ENCODE data around the gene SPTLC1. TPM values are rescaled to one million over a fixed set of nuclear protein-coding genes. Genes with fewer than 3 reads are reported as not detected.
"Not testable (repeated sequence)": the region's sequence is repeated elsewhere in the genome, so short reads cannot be mapped to it uniquely, and the experiment has no call there.

Gene SPTLC1
- total RNA-seq, 1 donor = 124 TPM

- no peaks in the 10 kb centered on the region for H3K4me1 ChIP-seq (ENCODE audit: insufficient read depth, low read length)
- DNase-seq (ENCODE audit: insufficient read length, low spot score, missing footprints) = no peak
- H3K36me3 ChIP-seq (ENCODE audit: insufficient read depth, low read length) = no peaks in the 10 kb centered on the region
- H3K27ac ChIP-seq (ENCODE audit: low read depth, low read length) = no peak overlapping the region
- H3K9me3 ChIP-seq (ENCODE audit: low read depth, low read length) = no peaks in the 10 kb centered on the region
- TF ChIP-seq, protein P1, sequence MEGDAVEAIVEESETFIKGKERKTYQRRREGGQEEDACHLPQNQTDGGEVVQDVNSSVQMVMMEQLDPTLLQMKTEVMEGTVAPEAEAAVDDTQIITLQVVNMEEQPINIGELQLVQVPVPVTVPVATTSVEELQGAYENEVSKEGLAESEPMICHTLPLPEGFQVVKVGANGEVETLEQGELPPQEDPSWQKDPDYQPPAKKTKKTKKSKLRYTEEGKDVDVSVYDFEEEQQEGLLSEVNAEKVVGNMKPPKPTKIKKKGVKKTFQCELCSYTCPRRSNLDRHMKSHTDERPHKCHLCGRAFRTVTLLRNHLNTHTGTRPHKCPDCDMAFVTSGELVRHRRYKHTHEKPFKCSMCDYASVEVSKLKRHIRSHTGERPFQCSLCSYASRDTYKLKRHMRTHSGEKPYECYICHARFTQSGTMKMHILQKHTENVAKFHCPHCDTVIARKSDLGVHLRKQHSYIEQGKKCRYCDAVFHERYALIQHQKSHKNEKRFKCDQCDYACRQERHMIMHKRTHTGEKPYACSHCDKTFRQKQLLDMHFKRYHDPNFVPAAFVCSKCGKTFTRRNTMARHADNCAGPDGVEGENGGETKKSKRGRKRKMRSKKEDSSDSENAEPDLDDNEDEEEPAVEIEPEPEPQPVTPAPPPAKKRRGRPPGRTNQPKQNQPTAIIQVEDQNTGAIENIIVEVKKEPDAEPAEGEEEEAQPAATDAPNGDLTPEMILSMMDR (IDR thresholded peaks at IDR 0.05; ENCODE audit: extremely low read depth, low read depth, low read length) = no peak
- no peak overlapping the region for H3K4me3 ChIP-seq (ENCODE audit: insufficient read depth, low read length)
- H3K79me2 ChIP-seq (ENCODE audit: insufficient read depth, low read length) = no peaks in the 10 kb centered on the region
- H3K4me2 ChIP-seq (ENCODE audit: insufficient read depth, low read length) = no peak overlapping the region
- H2AFZ ChIP-seq (ENCODE audit: low read length) = no peak overlapping the region
- H4K20me1 ChIP-seq (ENCODE audit: insufficient read depth, low read length) = no peaks in the 10 kb centered on the region
- peaks cover 8% of the 10 kb centered on the region for H3K27me3 ChIP-seq (ENCODE audit: insufficient read depth, low read length)
These were observed 107.2 kb downstream of the SPTLC1 start for GRCh38 chr9:92008041-92008440.

- H3K79me2 ChIP-seq (ENCODE audit: insufficient read depth, low read length) = no peaks in the 10 kb centered on the region
These were observed 111.2 kb downstream of the SPTLC1 start for GRCh38 chr9:92004045-92004392.

DNA sequence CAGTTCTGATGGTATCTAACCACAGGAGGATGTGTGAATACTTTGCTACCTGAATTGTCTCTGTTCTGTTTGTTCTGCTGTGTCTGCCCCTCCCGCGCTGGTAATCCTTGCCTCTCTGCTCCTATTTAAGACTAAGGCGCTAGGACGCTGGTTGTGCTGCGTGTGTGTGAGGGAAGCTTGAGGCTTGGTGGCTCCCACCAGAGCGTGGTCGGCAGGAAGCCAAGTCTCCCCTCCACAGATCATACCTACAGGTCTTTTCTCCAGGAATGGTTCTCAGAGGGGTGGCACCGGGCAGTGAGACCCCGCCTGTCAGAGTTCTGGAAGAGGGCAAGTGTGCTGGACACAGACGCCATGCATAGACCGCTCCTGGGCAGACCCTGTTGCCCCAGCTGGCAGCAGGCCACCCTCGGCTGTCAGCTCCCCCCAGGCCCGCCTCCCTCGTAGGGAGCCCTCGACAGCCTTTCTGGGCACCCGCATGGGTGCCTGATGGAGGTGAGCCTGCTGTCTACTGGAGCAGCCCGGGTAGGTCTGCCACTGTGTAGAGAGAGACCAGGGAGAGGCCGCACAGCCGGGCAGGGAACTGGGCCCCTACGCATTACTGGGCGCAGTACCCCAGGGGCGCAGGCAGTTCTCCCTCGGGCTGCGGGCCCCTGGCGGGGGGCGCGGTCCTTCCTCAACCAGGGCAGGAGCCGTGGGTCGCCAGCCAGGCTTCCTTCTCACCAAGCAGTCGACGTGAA is 111.7 kb downstream of the SPTLC1 start:
- H3K4me2 ChIP-seq (ENCODE audit: insufficient read depth, low read length) = no peak overlapping the region
- TF ChIP-seq, protein P1 (IDR thresholded peaks at IDR 0.05; ENCODE audit: extremely low read depth, low read depth, low read length) = no peak
- H3K36me3 ChIP-seq (ENCODE audit: insufficient read depth, low read length) = no peaks in the 10 kb centered on the region
- no peaks in the 10 kb centered on the region for H4K20me1 ChIP-seq (ENCODE audit: insufficient read depth, low read length)
- no peaks in the 10 kb centered on the region for H3K4me1 ChIP-seq (ENCODE audit: insufficient read depth, low read length)
- peaks cover 13% of the 10 kb centered on the region for H3K27me3 ChIP-seq (ENCODE audit: insufficient read depth, low read length)
- no peak overlapping the region for H3K4me3 ChIP-seq (ENCODE audit: insufficient read depth, low read length)
- no peak overlapping the region for H3K27ac ChIP-seq (ENCODE audit: low read depth, low read length)
- H3K9me3 ChIP-seq (ENCODE audit: low read depth, low read length) = no peaks in the 10 kb centered on the region
- H2AFZ ChIP-seq (ENCODE audit: low read length) = no peak overlapping the region
- no peak for DNase-seq (ENCODE audit: insufficient read length, low spot score, missing footprints)
- H3K79me2 ChIP-seq (ENCODE audit: insufficient read depth, low read length) = no peaks in the 10 kb centered on the region

More at GRCh38 chr9:92004045-92004392, 111.2 kb downstream of the SPTLC1 start:
- H3K27ac ChIP-seq (ENCODE audit: low read depth, low read length) = no peak overlapping the region
- H3K27me3 ChIP-seq (ENCODE audit: insufficient read depth, low read length) = peaks cover 9% of the 10 kb centered on the region
- no peaks in the 10 kb centered on the region for H3K4me1 ChIP-seq (ENCODE audit: insufficient read depth, low read length)
- H3K9me3 ChIP-seq (ENCODE audit: low read depth, low read length) = no peaks in the 10 kb centered on the region
- no peak overlapping the region for H3K4me2 ChIP-seq (ENCODE audit: insufficient read depth, low read length)
- DNase-seq (ENCODE audit: insufficient read length, low spot score, missing footprints) = no peak
- H3K4me3 ChIP-seq (ENCODE audit: insufficient read depth, low read length) = no peak overlapping the region
- H4K20me1 ChIP-seq (ENCODE audit: insufficient read depth, low read length) = no peaks in the 10 kb centered on the region
- TF ChIP-seq, protein P1 (IDR thresholded peaks at IDR 0.05; ENCODE audit: extremely low read depth, low read depth, low read length) = no peak
- no peaks in the 10 kb centered on the region for H3K36me3 ChIP-seq (ENCODE audit: insufficient read depth, low read length)
- H2AFZ ChIP-seq (ENCODE audit: low read length) = no peak overlapping the region

GRCh38 chr9:92001948-92002347 is 113.3 kb downstream of the SPTLC1 start:
- H3K4me1 ChIP-seq (ENCODE audit: insufficient read depth, low read length); DNase-seq (ENCODE audit: insufficient read length, low spot score, missing footprints); H3K27ac ChIP-seq (ENCODE audit: low read depth, low read length); H2AFZ ChIP-seq (ENCODE audit: low read length); H4K20me1 ChIP-seq (ENCODE audit: insufficient read depth, low read length); H3K36me3 ChIP-seq (ENCODE audit: insufficient read depth, low read length); H3K4me3 ChIP-seq (ENCODE audit: insufficient read depth, low read length); H3K9me3 ChIP-seq (ENCODE audit: low read depth, low read length); H3K79me2 ChIP-seq (ENCODE audit: insufficient read depth, low read length); H3K4me2 ChIP-seq (ENCODE audit: insufficient read depth, low read length): not testable (repeated sequence)
- peaks cover 13% of the 10 kb centered on the region for H3K27me3 ChIP-seq (ENCODE audit: insufficient read depth, low read length)

Measured in osteoblast (primary cell).